Globus pallidus (tissue), 1 donor: ENCODE data around the gene GPC6.
"Not testable (repeated sequence)": the region's sequence is repeated elsewhere in the genome, so short reads cannot be mapped to it uniquely, and the experiment has no call there.

Experiments
- DNase-seq: peaks from one replicate; pipeline ENCODE4 v3.0.0-alpha.2; 2015; ENCODE audit warnings: low spot score

The GPC6 gene

GRCh38 chr13:94300401-94300800, 1073.8 kb downstream of the GPC6 start:
- DNase-seq: no peak

- DNase-seq: no peak
These were observed 1074.9 kb downstream of the GPC6 start for GRCh38 chr13:94301487-94301886.

GRCh38 chr13:94302847-94303565, 1076.4 kb downstream of the GPC6 start:
- DNase-seq: not testable (repeated sequence)

GRCh38 chr13:94303644-94304174, 1077.1 kb downstream of the GPC6 start:
- DNase-seq: no peak

GRCh38 chr13:94305033-94305432, 1078.4 kb downstream of the GPC6 start:
- no peak for DNase-seq

GRCh38 chr13:94305463-94305862, 1078.9 kb downstream of the GPC6 start:
- peak; percentile 24 for DNase-seq

- DNase-seq: no peak
These were observed 1079.3 kb downstream of the GPC6 start for GRCh38 chr13:94305934-94306333.

- no peak for DNase-seq
These were observed 1082.2 kb downstream of the GPC6 start for GRCh38 chr13:94308832-94309231.

- no peak for DNase-seq
These were observed 1083.0 kb downstream of the GPC6 start for GRCh38 chr13:94309576-94309975.

GRCh38 chr13:94309997-94310855, 1083.6 kb downstream of the GPC6 start:
- no peak for DNase-seq

GRCh38 chr13:94311893-94312292, 1085.3 kb downstream of the GPC6 start:
- no peak for DNase-seq

- no peak for DNase-seq
These were observed 1086.1 kb downstream of the GPC6 start for GRCh38 chr13:94312511-94313216.

GRCh38 chr13:94313321-94313910, 1086.8 kb downstream of the GPC6 start:
- no peak for DNase-seq

- no peak for DNase-seq
These were observed 1087.3 kb downstream of the GPC6 start for GRCh38 chr13:94313926-94314325.

GRCh38 chr13:94315188-94315587, 1088.6 kb downstream of the GPC6 start:
- no peak for DNase-seq

GRCh38 chr13:94317063-94317491, 1090.5 kb downstream of the GPC6 start:
- peak; percentile 26 for DNase-seq

GRCh38 chr13:94318418-94318817, 1091.8 kb downstream of the GPC6 start:
- no peak for DNase-seq

GRCh38 chr13:94319501-94319900, 1092.9 kb downstream of the GPC6 start:
- no peak for DNase-seq

GRCh38 chr13:94322925-94323763, 1096.5 kb downstream of the GPC6 start:
- DNase-seq: no peak

- DNase-seq: no peak
These were observed 1097.5 kb downstream of the GPC6 start for GRCh38 chr13:94323764-94324758.
